NCI-H2196 treated with DMSO at 0.1 percent for 48 hours (cell line): Measurements from ENCODE around the gene H3-3A.
A peak's percentile ranks its signal among the peaks of the same experiment; 100 is the strongest.

Experiments used
- DNase-seq: peaks from one replicate; lab custom pipeline; 2025; ENCODE audit not compliant: unreplicated experiment; lab: John Stamatoyannopoulos, UW

H3-3A gene

DNA sequence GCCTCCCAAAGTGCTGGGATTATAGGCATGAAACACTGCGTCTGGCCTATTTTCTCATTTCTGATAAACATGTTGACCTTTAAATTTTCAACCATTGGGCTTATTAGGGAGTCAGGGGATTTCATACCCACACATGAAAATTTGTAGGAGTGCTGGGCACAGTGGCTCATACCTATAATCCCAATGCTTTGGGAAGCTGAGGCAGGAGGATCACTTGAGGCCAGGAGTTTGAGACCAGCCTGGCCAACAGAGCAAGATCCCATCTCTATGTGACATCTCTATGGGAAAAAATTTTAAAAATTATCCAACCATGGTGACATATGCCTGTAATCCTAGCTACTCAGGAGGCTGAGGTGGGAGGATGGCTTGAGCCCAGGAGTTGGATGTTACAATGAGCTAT is 10.5 kb upstream of the H3-3A start:
- no peak for DNase-seq

DNA sequence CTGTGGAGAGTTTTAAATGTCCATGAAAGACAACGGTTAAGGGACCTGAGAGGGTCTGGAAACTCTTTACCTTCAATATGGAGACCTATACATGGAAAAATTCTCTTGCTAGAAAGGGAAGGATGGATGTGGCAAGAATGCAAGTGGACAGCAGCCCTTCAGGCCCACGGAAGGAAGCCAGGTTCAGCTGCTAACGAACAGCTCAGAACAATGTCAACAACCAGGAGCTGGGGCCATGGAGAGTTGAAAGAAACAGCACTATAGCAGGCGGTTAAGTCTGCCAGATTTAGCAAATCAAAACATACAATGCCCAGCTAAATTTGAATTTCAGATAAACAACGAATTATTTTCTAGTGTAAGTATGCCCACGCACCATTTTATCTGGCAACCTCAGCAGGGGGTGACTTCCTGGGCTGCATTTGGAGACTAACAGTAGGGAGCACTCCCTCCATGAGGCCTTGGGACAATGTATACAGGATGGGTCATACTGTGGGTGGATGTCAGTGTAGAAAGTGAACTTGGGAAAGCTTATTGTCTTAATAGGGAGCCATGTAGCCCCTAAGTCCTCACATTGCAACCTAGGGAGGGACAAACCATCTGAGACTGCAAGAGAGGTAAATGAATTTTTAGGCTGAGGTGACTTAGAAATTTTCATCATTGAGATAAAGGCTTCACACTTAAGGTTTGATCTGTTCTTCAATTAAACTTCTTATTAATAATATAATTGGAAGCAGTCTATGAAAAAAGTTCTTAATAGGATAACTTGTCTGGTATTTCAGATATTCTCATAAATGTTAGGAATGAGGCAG is 7.8 kb upstream of the H3-3A start:
- no peak for DNase-seq

DNA sequence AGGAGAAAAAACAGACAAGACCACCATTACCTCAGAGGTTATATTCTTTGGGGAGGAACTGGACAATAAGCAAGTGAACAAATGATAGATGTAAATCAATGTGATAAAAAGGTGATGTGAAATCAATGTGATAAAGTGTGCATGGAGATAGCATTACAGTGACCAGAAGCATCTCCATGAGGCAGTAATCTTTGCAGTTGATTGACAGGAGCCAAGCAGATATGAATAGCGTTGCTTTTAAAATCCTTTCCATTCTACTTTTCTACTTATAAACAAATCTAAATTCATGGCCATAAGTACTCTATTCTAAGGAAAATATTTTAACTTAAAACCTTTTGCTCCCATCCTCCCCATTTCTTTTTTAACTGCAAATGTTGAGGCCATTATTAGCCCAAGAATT is 2.8 kb upstream of the H3-3A start:
- DNase-seq, result no peak

DNA sequence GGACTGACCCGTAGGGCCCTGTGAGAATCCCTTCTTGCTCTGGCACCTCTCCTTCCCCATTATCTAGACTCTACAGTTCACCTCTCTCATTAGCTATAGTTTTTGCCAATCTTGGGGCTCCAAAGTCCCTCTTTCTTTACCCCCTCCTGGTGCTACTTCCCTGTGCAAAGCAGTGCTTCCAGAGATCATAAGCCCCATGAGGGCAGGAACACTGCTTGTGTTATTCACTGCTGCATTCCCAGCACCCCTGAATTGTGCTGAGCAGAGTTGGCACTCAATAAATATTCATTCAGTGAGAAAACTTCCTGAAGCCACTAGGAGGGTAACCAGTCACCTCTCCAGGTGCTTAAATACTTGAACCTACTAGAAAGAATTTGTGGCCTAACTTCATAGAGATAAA is 2.1 kb upstream of the H3-3A start:
- no peak for DNase-seq

DNA sequence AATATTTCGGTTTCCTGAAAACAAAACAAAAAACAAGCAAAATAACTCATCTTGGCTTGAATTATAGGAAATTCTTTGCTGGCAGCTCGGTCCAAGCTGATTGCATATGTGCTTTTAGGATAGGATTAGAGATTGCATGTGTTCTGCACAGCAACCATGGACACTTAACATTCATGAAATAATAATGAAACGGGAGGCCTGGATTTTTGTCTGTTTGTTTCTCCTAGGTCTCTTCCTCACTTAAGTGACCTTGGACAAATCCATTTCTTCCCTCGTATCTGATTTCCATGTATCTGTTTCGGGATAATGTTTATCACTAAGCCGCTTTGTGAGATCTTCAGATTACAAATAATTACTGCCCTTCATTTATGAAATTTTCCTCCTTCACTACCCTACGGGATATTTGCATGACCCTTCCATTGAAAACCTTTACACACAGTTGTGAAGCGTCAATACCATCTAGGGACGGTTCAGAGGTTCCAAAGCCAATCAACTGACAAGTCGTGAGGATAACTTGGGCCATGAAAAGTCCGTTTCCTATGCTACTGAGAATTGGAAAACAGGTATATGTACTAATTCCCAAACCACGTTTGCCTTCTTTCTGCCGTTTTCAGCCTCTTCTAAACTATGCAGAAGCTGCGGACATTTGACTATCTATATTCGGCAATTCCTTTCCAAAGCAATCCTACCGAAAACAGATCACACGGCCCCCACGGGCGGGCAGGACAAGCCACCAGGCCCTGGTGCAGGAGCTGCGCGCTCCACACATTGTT is 1.3 kb upstream of the H3-3A start:
- DNase-seq, result peak; percentile 6

DNA sequence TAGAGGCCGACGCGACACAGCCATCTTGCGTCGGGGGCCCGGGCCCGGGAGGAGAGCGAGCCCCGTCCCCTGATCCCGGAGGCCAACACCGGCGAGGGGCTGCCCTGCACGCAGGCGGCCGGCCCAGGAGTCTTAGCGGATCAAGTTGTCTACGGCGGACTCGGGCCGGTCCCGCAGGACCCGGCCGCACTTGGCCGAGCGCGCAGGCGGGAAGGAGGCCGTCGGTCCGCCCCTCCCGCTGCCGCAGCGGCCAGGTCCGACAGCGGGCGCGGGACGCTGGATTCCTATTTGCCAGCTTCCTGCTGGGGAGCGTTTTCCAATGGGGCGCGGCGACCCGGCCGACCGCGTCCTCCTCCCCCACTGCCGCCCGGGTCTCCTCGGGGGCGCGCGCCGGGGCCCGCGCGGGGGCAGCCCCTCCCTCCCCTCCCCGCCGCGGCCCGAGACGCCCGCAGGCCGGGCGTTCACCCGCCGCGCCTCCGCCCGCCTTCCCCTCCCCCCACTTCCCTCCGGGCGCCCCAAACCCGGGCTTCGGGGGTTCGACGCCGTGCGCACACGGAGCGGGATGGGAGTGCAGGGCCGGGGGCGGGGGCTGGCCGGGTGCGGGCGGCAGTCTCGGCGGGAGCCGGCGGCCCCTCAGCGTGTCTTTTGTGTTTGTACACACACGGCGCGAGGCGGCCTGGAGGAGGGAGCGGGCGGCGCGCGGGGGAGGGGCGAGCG is 517 bp upstream of the H3-3A start:
- DNase-seq, result peak; percentile 73

DNA sequence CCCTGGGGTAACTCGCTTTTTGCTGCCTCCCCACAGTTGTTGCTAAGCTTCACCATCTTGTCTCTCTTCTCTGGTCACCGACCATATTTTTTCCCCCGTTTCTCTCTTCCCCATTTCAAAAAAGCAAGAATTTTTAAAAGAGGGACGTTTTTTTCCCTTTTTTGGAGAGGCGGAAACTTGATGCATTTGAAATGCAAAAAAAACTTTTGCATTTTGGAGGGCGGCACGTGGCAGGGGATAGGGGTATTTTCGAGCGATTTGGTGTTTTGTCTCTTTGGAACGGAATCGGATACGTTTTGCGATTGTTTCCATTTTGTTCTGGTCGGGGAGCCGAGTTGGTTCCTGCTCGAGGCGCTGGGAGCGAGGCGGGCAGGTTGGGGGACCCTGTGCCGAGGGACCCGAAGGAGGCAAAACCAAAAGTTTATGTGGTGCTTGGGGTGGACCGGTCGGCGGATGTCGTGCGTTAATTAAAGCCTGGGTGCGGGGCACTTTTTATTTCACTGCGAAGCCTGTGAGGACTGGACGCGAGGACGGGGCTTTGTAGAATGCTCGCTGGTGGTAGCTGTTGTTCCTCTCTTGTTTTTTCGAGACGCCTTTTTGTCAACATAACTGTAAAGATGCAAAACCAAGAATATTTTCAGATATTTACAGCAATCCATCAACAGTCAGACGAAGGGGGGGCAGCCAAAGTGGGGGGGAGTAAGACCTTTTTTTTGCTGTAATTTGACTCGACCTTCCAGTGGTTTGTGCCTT is 884 bp downstream of the H3-3A start:
- no peak for DNase-seq

DNA sequence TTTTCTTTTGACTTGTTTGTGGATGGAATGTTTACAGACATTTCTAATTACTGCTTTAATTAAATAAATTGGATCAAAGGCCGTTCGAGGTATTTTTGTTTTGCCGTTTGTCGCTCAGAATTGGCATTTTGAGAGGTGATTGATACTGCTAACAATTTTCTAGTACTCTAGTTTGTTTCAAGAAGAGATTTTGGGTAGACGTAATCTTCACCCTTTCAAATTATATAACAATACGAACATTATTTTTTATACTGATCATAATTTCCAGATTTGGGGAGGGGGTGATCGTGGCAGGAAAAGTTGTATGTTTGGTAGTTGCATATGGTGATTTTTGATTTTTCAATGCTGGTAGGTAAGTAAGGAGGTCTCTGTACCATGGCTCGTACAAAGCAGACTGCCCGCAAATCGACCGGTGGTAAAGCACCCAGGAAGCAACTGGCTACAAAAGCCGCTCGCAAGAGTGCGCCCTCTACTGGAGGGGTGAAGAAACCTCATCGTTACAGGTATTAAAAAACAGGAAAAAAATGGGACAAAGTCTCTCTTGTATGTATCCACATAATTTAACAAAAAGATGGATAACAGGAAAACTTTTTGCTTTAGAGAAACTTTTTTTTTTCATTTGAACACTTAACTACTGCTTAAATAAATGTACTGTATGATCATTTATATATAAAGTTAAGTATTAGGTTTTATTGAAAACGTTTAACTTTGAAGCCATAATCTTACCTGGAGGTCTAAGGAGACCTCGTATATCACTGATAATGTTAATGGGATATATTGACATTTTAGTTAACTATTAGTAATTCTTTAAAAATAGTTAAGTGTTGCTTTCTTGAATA is 1.7 kb downstream of the H3-3A start:
- no peak for DNase-seq

DNA sequence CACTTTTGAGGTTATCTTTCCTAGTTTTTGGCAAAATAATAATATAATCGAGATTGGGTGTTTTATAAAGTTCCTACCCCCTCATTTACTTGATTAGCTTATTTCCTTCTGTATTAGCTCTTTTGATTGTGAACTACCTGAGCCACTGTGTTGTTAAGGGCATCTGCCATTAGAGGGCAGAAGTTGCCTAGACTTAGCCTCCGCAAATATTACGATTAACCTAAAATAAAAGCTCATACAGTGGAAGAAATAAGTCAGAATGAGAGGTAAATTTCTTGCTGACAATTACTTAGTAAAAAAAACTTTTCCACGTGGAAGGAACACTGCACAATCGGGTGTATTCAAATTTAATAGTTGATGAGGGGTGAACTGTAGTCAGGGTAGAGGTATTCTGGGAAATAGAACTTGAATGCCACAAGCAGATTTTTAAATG is 2.3 kb downstream of the H3-3A start:
- DNase-seq, result peak; percentile 56

DNA sequence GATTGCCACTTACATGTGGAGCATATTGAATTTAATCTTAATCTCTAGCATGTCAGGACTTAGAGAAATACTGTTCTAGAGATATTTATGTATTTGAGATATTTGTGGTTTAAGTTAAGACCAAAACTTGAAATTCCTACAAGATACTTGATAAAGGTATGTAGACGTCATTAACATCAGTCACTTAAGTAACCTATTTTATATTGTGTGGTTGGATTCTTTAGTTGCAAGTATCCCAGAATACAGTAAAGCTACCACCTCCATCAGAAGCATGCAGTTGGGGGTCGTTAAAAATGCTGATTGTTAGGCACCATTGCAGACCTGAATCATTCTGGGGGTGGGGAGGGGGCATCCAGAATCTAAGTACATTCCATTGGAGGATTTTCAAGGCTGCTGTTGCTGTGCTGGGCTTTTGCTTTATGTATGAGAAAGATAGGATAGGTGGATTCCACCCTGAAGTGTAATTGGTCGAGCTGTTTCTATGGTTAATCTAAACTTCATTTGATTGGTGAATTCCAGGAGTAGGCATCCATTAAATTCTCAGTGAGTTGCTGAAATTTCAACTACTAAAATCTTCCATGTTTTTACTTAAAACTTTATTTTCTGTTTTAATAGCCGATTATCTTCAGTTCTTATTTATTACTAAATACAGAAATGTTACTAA is 4.0 kb downstream of the H3-3A start:
- DNase-seq, result no peak

DNA sequence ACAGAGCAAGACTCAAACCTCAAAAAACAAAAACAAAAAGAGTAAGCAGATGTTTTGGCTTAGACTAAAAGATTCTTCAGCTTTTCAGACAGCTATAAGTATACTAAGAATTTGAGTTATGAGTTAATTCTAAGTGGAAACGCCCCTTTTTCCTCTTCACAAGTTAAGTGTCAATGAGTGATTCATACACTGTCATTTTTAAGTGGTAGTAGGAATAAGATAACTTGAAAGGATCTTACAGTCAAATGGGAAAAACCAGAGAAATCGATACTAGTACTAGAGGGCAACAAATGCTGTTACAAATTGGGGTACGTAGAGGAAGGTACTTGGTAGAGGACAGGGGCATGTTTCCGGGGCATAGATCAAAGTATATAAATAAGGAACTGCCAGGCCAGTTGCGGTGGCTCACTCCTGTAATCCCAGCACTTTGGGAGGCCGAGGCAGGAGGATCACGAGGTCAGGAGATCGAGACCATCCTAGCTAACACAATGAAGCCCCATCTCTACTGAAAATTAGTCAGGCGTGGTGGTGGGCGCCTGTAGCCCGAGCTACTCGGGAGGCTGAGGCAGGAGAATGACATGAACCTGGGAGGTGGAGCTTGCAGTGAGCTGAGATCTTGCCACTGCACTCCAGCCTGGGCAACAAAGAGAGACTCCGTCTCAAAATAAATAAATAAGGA is 7.4 kb downstream of the H3-3A start:
- DNase-seq, result no peak

DNA sequence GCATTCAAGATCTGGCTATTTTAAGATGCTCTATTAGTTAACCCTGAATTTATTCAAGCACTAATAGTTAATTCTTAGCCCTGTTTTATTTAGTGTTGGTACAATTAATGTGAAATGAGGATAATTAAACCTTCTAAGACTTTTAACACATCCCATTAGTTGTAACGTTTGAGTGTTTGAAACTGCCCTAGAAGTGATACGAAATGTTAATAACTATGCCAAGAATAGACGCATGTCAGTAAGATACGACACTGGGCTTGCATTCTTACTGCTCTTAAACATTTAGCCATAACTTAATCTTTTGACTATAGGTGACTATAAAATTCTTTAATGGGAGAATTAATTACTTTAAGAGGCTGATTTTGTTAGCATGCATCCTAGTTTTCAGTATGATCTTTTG is 9.8 kb downstream of the H3-3A start:
- no peak for DNase-seq

DNA sequence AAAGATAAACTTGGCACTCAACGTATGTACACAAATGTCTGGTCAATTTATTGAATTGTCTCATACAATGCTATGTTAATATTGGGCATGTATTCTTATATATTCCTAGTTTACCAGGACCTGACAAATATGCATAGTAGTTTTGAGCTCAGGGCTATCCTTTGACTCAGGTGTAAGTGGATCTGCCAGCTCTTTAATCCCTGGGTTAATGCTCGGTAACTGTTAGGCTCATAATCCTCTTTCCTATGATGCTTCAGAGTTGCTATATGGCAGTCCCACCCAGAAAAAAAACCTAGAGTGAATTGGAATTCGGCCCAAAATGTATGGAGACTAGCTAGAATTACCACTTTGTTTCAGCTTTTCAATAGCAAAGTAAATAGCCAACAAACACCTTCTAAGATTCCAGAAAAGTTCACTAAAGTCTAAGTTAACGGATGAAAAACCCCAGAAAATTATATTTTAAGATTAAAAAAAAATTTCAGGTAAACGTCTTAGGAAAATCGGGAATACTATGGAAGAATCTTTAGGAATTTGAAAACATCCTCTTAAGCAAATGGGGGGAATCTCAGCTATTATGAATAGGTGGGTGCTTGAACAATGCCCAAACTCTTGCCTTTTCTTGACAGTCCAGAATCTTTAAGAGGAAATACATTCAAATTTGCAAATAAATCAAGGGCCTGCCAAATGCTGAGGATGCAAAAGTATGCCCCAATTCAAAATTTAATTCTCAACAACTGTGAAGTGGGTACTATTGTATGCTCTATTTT is 10.9 kb downstream of the H3-3A start:
- DNase-seq, result no peak

DNA sequence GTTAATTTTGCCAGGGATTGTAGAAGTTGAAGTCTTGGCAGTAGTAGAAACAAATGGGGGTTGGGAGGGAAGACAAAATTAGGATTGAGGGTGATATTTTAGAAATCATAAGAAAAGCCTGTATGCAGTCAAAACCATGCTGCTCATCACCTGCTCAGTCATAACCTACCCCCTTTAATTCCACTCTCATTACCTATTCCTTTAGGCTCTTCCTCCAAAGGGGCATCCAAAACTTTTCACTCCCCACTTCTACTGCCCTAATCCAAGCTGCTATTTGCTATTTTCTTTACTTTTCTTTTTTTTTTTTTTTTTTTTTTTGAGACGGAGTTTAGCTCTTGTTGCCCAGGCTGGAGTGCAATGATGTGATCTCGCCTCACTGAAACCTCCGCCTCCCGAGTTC is 11.5 kb downstream of the H3-3A start:
- no peak for DNase-seq

DNA sequence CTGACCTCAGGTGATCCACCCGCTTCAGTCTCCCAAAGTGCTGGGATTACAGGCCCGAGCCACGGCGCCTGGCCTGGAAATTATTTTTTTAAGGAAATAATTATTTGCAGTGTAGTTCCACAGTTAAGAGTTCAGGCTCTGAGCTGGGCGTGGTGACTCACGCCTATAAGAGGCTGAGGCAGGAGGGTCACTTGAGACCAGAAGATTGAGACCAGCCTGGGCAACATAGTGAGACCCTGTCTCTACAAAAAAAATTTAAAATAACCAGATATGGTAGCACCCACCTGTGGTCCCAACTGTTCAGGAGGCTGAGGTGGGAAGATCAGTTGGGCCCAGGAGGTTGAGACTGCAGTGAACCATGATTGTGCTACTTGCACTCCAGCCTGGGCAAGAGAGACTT is 13.9 kb downstream of the H3-3A start:
- no peak for DNase-seq

DNA sequence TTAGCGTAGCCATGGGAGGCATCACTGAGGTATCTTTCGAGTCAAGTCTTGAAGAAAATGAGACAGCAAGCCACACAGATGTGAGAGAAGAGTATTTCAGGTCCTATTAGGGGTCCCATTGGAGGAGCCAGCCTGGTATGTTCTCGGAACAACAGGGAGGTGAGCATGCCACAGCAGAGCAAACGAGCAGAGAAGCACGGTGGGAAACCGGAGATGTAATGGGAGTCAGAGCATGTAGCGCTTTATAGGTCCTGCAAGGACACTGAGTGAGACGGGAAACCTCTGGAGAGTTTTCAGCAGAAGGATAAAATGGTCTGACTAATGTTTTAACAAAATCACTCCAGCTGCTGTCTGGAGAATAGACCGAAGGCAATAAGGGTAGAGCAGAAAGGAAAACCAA is 15.9 kb downstream of the H3-3A start:
- DNase-seq, result no peak

DNA sequence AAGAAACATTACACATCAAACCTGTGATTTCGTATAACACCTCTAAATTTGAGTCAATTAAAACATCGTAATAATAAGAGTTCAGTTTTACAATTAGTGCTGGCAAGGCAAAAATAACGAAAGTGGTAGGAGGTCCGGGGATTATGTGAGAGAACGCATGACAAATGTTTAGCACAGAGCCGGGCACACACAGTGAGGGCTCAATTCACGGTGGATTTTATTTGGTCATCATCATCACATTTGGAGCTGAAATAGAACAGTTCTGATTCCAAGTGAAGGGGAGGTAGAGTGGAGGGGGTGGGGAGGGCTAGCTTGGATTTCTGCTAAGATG is 20.0 kb downstream of the H3-3A start:
- DNase-seq, result no peak

DNA sequence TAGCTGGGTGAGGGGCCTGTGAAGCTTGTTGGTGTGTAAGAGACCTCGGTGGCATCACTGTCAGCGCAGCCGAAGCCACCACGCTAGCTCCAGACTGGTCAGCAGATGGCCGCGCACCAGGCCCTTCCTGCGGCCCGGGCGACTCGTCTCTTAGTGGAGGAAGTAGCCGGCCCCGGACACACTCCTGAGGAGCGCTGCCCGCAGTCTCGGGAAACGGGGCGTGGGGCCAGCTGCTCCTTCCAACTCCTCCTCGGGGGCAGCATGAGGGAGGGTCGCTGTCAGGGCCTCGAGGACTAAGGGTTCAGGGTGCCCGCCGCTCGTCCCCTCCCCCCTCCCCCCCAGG is 20.4 kb downstream of the H3-3A start:
- DNase-seq, result peak; percentile 44
